Testis (tissue), 3 donors: ENCODE data around the gene TDRD12. TPM values are rescaled to one million over a fixed set of nuclear protein-coding genes. Genes with fewer than 3 reads are reported as not detected.

ENCODE experiments used
- DNase-seq: peaks from one replicate; pipeline ENCODE4 v3.0.0-alpha.2; 2019
- H3K27ac ChIP-seq, 2 donors: fragments of 200-600 bp; sonication (generic); one replicate each; pipeline ENCODE4 v1.5.1; 2019
- H3K27me3 ChIP-seq: fragments of 200-600 bp; sonication (generic); one replicate; pipeline ENCODE4 v1.5.1; 2019
- H3K36me3 ChIP-seq: fragments of 200-600 bp; sonication (generic); one replicate; pipeline ENCODE4 v1.5.1; 2017; ENCODE audit warnings: low read depth; ENCODE audit errors: missing control alignments
- H3K4me1 ChIP-seq: fragments of 200-600 bp; sonication (generic); one replicate; pipeline ENCODE4 v1.5.1; 2019
- H3K4me3 ChIP-seq, 2 donors: fragments of 200-600 bp; sonication (generic); one replicate each; pipeline ENCODE4 v1.5.1; 2017 to 2019
- H3K9me3 ChIP-seq: fragments of 200-600 bp; sonication (generic); one replicate; pipeline ENCODE4 v1.5.1; 2017
- CTCF ChIP-seq, 3 experiments: fragments of 450-650 bp in 2 of 3; fragments of 200-600 bp in 1 of 3; sonication (generic) in 1 of 3; IDR thresholded peaks; one replicate each; pipeline ENCODE4 v1.5.1; 2016 to 2019; ENCODE audit warnings: antibody characterized with exemption in 3 of 3, mild to moderate bottlenecking in 2 of 3, moderate library complexity in 1 of 3
- POLR2A ChIP-seq: fragments of 450-650 bp; IDR thresholded peaks from one replicate; pipeline ENCODE4 v1.6.1; 2017; ENCODE audit warnings: antibody characterized with exemption, mild to moderate bottlenecking, moderate library complexity
- WGBS, 2 donors: methylation state at CpG; one replicate each; pipeline ENCODE4 v1.1.5; 2018; 5-methylcytosine and 5-hydroxymethylcytosine counted together
- intact Hi-C: fragments of 100-400 bp; cut with DNase I; formaldehyde crosslinking; loops from one replicate; pipeline ENCODE4 v1.15.1; 2023; ENCODE audit warnings: low total_unique reads
- polyA plus RNA-seq: library from polyadenylated mRNA; stranded (reverse); fragments of 350-450 nt; fragmentation: Illumina TruSeq; extraction: RNeasy Lipid Tissue Mini Kit (QIAGEN cat#74804); gene quantifications from one replicate; pipeline ENCODE4 v1.2.3, GENCODE V29; 2014; ENCODE audit warnings: low read depth, low replicate concordance; ENCODE audit not compliant: insufficient read depth
- total RNA-seq, 2 donors: library from RNA; depleted of rRNA; stranded (reverse); fragments of >200 nt; gene quantifications; one replicate each; pipeline ENCODE4 v1.2.3, GENCODE V29; 2016

TDRD12 gene
- total and polyA plus RNA-seq, 3 donors from 2014 or later: 24.3 to 33.4 (median 30.6) TPM

DNA sequence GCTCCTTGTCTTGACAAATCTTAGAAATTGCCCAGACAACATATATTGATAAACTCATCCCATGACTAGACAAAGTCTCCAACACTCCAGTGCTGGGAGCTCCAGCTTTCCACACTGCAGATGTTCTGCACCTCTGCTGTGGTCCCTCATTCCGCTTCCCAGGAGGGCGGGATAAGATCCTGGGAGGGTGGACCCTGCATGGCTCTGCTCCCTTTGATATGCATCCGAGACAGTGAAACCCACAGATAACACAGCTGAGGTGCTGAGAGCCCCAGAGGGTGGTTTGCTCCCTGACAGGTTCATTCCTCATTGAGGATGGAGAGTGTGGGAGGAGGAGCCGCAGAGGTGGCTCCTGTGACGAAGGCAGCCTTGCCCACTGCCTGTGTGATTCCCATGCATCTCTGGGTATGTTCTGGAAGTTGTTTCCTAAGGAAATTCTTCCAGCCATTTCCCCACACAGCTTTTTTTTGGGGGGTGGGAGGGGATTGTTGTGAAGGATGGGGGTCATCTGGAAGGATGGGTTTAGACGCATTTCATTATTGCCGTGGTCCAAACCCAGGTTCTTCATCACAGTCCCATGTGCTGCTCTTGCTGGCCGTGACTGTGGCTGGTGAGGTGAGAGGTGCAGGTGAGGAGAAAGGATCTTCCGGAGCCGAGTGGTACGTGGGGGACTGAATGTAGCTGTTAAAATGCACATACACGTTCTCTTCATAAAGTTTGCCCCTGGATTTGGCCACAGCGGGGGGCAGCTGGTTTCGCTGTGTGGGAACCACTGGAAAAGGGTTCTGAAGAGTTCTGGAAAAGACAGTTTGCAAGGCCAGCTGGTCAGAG is 103.6 kb downstream of the TDRD12 start:
- no peaks in the 10 kb centered on the region for H3K27me3 ChIP-seq
- no peak overlapping the region for H3K4me3 ChIP-seq
- H3K9me3 ChIP-seq: no peaks in the 10 kb centered on the region
- DNase-seq: no peak
- no peaks in the 10 kb centered on the region for H3K4me1 ChIP-seq
- no peak for TF ChIP-seq CTCF (IDR thresholded peaks at IDR 0.05)
- TF ChIP-seq POLR2A: no peak
- no peak overlapping the region for H3K27ac ChIP-seq
- intact Hi-C loops: no loop called here
- WGBS, 2 donors: 88 to 91% methylated on average over 14 of the region's 14 CpGs
- H3K36me3 ChIP-seq: no peaks in the 10 kb centered on the region

DNA sequence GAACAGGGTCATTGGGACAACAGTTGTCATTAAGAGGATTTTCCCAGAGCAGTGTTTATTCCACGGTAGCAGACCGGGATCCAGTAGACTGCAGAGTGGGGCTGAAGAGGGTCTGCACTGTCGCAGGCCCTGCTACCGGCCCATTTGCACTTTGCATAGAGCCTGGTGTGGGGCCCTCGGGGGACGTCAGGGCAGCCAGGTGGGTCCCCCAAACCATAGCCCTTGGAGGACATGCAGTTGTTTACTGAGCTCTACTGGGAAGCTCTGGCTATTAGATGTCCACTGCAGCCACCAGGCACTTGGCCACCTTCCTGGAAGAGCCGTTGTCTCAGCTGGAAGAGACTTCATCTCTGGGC is 104.2 kb downstream of the TDRD12 start:
- H3K4me3 ChIP-seq: no peak overlapping the region
- no peak for TF ChIP-seq POLR2A
- TF ChIP-seq CTCF (IDR thresholded peaks at IDR 0.05): no peak
- no peaks in the 10 kb centered on the region for H3K27me3 ChIP-seq
- intact Hi-C loops: no loop called here
- DNase-seq: no peak
- 81 to 85% methylated on average over 6 to 7 of the region's 7 CpGs for WGBS, 2 donors
- H3K36me3 ChIP-seq: no peaks in the 10 kb centered on the region
- H3K27ac ChIP-seq: no peak overlapping the region
- H3K9me3 ChIP-seq: no peaks in the 10 kb centered on the region
- H3K4me1 ChIP-seq: no peaks in the 10 kb centered on the region

DNA sequence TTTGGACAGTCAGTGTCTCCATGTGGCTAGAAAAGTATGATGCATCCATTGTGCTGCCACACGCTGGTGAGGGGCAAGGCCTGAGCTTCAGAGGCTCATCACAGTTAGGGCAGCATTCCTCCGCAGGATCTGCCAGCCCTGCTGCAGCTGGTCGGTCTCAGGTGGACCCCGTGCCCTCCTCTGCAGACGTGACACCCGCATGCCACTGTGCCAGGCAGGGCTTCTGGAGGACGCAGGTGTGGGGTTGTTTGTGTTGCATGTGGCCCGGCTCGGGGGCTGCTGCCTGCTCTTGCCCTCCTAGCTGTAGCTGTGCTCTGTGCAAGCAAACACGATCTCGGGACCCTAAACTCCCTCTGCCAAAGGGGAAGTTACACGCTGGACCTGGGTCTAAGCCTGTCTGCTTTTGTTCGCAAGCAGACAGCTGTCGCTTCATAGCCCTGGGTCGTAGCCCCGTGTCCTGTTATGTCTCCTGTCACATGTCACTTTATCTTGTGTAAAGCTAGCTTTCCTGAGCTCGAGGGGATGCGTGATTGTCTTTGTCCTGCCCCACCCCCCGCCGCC is 104.7 kb downstream of the TDRD12 start:
- no peak overlapping the region for H3K27ac ChIP-seq
- no peaks in the 10 kb centered on the region for H3K36me3 ChIP-seq
- H3K9me3 ChIP-seq: no peaks in the 10 kb centered on the region
- DNase-seq: no peak
- intact Hi-C loops: no loop called here
- WGBS, 2 donors: 58 to 67% methylated on average over 17 to 19 of the region's 20 CpGs
- H3K4me1 ChIP-seq: no peaks in the 10 kb centered on the region
- TF ChIP-seq CTCF (IDR thresholded peaks at IDR 0.05): no peak
- TF ChIP-seq POLR2A: no peak
- H3K4me3 ChIP-seq: no peak overlapping the region
- H3K27me3 ChIP-seq: no peaks in the 10 kb centered on the region

- Histone ChIP-seq H3K27ac (no peak overlapping the region), H3K4me1 (no peaks in the 10 kb centered on the region), H3K36me3 (no peaks in the 10 kb centered on the region), H3K4me3 (no peak overlapping the region), H3K9me3 (no peaks in the 10 kb centered on the region), H3K27me3 (no peaks in the 10 kb centered on the region)
- 55 to 59% methylated on average over 21 of the region's 21 CpGs for WGBS, 2 donors
- no peak for TF ChIP-seq POLR2A
- TF ChIP-seq CTCF (IDR thresholded peaks at IDR 0.05): no peak
- no peak for DNase-seq
- intact Hi-C loops: no loop called here
These were observed 105.5 kb downstream of the TDRD12 start for GRCh38 chr19:32824916-32825608.
